ENCODE measurements around the gene NUMB. TPM values are rescaled to one million over a fixed set of nuclear protein-coding genes. Genes with fewer than 3 reads are reported as not detected.
"Not testable (repeated sequence)": the region's sequence is repeated elsewhere in the genome, so short reads cannot be mapped to it uniquely, and the experiment has no call there.

The NUMB gene
- total RNA-seq, 1 experiment from 2014 or later, result 25.0 TPM

GRCh38 chr14:73457041-73457923 lies 1.1 kb downstream of the NUMB start:
- peak overlapping the region; percentile 22; the same call in 1 of the 2 replicates for H3K27ac ChIP-seq
- H3K27me3 ChIP-seq, result no peaks in the 10 kb centered on the region
- H3K4me1 ChIP-seq, result peaks cover 11% of the 10 kb centered on the region
- DNase-seq, result peak; percentile 50 to 59
- H3K36me3 ChIP-seq, result no peaks in the 10 kb centered on the region
- peak overlapping the region; percentile 84 for H3K4me3 ChIP-seq
- H3K9me3 ChIP-seq (replicated peaks), result no peaks in the 10 kb centered on the region

GRCh38 chr14:73455294-73455693 lies 3.1 kb downstream of the NUMB start:
- DNase-seq, result no peak
- H3K27ac ChIP-seq, result no peak overlapping the region
- no peaks in the 10 kb centered on the region for H3K9me3 ChIP-seq (replicated peaks)
- H3K27me3 ChIP-seq, result no peaks in the 10 kb centered on the region
- peaks cover 11% of the 10 kb centered on the region for H3K4me1 ChIP-seq
- H3K36me3 ChIP-seq, result no peaks in the 10 kb centered on the region
- no peak overlapping the region for H3K4me3 ChIP-seq

- no peak overlapping the region for H3K4me3 ChIP-seq
- no peaks in the 10 kb centered on the region for H3K27me3 ChIP-seq
- no peaks in the 10 kb centered on the region for H3K9me3 ChIP-seq (replicated peaks)
- no peak for DNase-seq
- no peaks in the 10 kb centered on the region for H3K36me3 ChIP-seq
- H3K27ac ChIP-seq, result no peak overlapping the region
- peaks cover 11% of the 10 kb centered on the region for H3K4me1 ChIP-seq
Observed at GRCh38 chr14:73452341-73453186, 5.8 kb downstream of the NUMB start.

- Histone ChIP-seq H3K4me1 (no peaks in the 10 kb centered on the region), H3K27ac (no peak overlapping the region), H3K9me3 (replicated peaks) (no peaks in the 10 kb centered on the region), H3K4me3 (no peak overlapping the region), H3K36me3 (no peaks in the 10 kb centered on the region), H3K27me3 (no peaks in the 10 kb centered on the region)
- DNase-seq, result no peak
Observed at GRCh38 chr14:73443758-73444157, 14.6 kb downstream of the NUMB start.

- Histone ChIP-seq H3K27me3 (no peaks in the 10 kb centered on the region), H3K27ac (no peak overlapping the region), H3K4me3 (no peak overlapping the region), H3K36me3 (no peaks in the 10 kb centered on the region), H3K4me1 (no peaks in the 10 kb centered on the region), H3K9me3 (replicated peaks) (no peaks in the 10 kb centered on the region)
- DNase-seq, result no peak
Observed at GRCh38 chr14:73441286-73441685, 17.1 kb downstream of the NUMB start.

GRCh38 chr14:73438993-73439392 lies 19.4 kb downstream of the NUMB start:
- no peaks in the 10 kb centered on the region for H3K27me3 ChIP-seq
- no peak overlapping the region for H3K4me3 ChIP-seq
- no peaks in the 10 kb centered on the region for H3K4me1 ChIP-seq
- no peaks in the 10 kb centered on the region for H3K9me3 ChIP-seq (replicated peaks)
- H3K27ac ChIP-seq, result no peak overlapping the region
- no peak for DNase-seq
- no peaks in the 10 kb centered on the region for H3K36me3 ChIP-seq

- no peak for DNase-seq
- no peaks in the 10 kb centered on the region for H3K9me3 ChIP-seq (replicated peaks)
- H3K4me3 ChIP-seq, result no peak overlapping the region
- no peaks in the 10 kb centered on the region for H3K36me3 ChIP-seq
- no peaks in the 10 kb centered on the region for H3K4me1 ChIP-seq
- no peaks in the 10 kb centered on the region for H3K27me3 ChIP-seq
- no peak overlapping the region for H3K27ac ChIP-seq
Observed at GRCh38 chr14:73437206-73437605, 21.1 kb downstream of the NUMB start.

- Histone ChIP-seq H3K4me1 (no peaks in the 10 kb centered on the region; the same call in 1 of the 2 replicates), H3K36me3 (no peaks in the 10 kb centered on the region), H3K4me3 (no peak overlapping the region), H3K9me3 (replicated peaks) (no peaks in the 10 kb centered on the region), H3K27ac (no peak overlapping the region), H3K27me3 (no peaks in the 10 kb centered on the region)
- no peak for DNase-seq
Observed at GRCh38 chr14:73432124-73432523, 26.2 kb downstream of the NUMB start.

- no peaks in the 10 kb centered on the region for H3K27me3 ChIP-seq
- no peak for DNase-seq
- no peak overlapping the region for H3K4me3 ChIP-seq
- H3K9me3 ChIP-seq (replicated peaks), result no peaks in the 10 kb centered on the region
- no peaks in the 10 kb centered on the region for H3K36me3 ChIP-seq
- H3K27ac ChIP-seq, result no peak overlapping the region
- no peaks in the 10 kb centered on the region; the same call in 1 of the 2 replicates for H3K4me1 ChIP-seq
Observed at GRCh38 chr14:73428353-73428824, 30.0 kb downstream of the NUMB start.

- Histone ChIP-seq H3K4me1 (no peaks in the 10 kb centered on the region; the same call in 1 of the 2 replicates), H3K4me3 (no peak overlapping the region), H3K27me3 (no peaks in the 10 kb centered on the region), H3K36me3 (no peaks in the 10 kb centered on the region), H3K9me3 (replicated peaks) (no peaks in the 10 kb centered on the region), H3K27ac (no peak overlapping the region; the same call in 1 of the 2 replicates)
- no peak for DNase-seq
Observed at GRCh38 chr14:73427516-73428264, 30.7 kb downstream of the NUMB start.

GRCh38 chr14:73426877-73427276 lies 31.5 kb downstream of the NUMB start:
- peak overlapping the region; percentile 15 for H3K27ac ChIP-seq
- DNase-seq, result peak; percentile 7 to 36
- H3K9me3 ChIP-seq (replicated peaks), result no peaks in the 10 kb centered on the region

GRCh38 chr14:73424453-73424852 lies 33.9 kb downstream of the NUMB start:
- H3K36me3 ChIP-seq, result no peaks in the 10 kb centered on the region
- H3K4me3 ChIP-seq, result no peak overlapping the region
- H3K4me1 ChIP-seq, result no peaks in the 10 kb centered on the region; the same call in 1 of the 2 replicates
- no peaks in the 10 kb centered on the region for H3K27me3 ChIP-seq
- DNase-seq, result no peak
- no peaks in the 10 kb centered on the region for H3K9me3 ChIP-seq (replicated peaks)
- H3K27ac ChIP-seq, result no peak overlapping the region

More at GRCh38 chr14:73426877-73427276, 31.5 kb downstream of the NUMB start:
- Histone ChIP-seq H3K4me1 (no peaks in the 10 kb centered on the region; the same call in 1 of the 2 replicates), H3K4me3 (no peak overlapping the region), H3K36me3 (no peaks in the 10 kb centered on the region), H3K27me3 (no peaks in the 10 kb centered on the region)

- H3K4me1 ChIP-seq; H3K9me3 ChIP-seq (replicated peaks); H3K27ac ChIP-seq; H3K4me3 ChIP-seq; H3K27me3 ChIP-seq; DNase-seq; H3K36me3 ChIP-seq: not testable (repeated sequence)
Observed at GRCh38 chr14:73423092-73423491, 35.3 kb downstream of the NUMB start.

- Histone ChIP-seq H3K27ac (no peak overlapping the region), H3K4me1 (no peaks in the 10 kb centered on the region), H3K36me3 (no peaks in the 10 kb centered on the region), H3K9me3 (replicated peaks) (no peaks in the 10 kb centered on the region), H3K27me3 (no peaks in the 10 kb centered on the region), H3K4me3 (no peak overlapping the region)
- DNase-seq, result no peak
Observed at GRCh38 chr14:73422515-73422914, 35.8 kb downstream of the NUMB start.

All from SJCRH30 (cell line).